GM18520 (cell line): ENCODE results near the gene TLN1.

Source experiments
- ATAC-seq: cut with Tn5 transposase; IDR thresholded peaks from one replicate; pipeline ENCODE4 v1.9.1; 2021; ENCODE audit not compliant: unreplicated experiment

TLN1 gene

GRCh38 chr9:35732185-35732799 is at the start of gene TLN1, which contains the start of gene CREB3:
TSS of gene TLN1 (minus strand) at chr9:35732195. CDS start at chr9:35725694, 6,501 bp downstream.
TSS of gene CREB3 (plus strand) at chr9:35732666. CDS start at chr9:35732773, 107 bp downstream.
- peak; percentile 69 for ATAC-seq

GRCh38 chr9:35781066-35781465 is 49.1 kb upstream of the TLN1 start:
- no peak for ATAC-seq

- no peak for ATAC-seq
These were observed 46.5 kb upstream of the TLN1 start for GRCh38 chr9:35778496-35778895.

DNA sequence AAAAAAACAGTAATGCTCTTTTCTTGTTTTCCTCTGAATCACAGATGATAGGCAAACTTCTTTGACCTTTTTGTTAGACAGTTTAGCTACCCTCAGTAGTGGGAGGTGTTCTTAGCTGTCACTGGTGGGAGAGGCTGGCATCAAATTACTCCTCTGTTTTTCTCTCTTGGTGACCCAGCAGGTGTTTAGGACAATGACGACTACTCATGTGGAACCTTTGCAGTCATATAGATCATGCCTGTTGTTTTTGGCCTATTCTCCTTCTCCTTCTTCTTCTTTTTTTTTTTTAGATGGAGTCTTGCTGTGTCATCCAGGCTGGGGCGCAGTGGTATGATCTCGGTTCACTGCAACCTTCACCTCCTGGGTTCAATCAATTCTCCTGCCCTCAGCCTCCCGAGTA is 44.0 kb upstream of the TLN1 start:
- ATAC-seq: no peak

GRCh38 chr9:35774907-35775635 is 43.1 kb upstream of the TLN1 start:
- no peak for ATAC-seq

DNA sequence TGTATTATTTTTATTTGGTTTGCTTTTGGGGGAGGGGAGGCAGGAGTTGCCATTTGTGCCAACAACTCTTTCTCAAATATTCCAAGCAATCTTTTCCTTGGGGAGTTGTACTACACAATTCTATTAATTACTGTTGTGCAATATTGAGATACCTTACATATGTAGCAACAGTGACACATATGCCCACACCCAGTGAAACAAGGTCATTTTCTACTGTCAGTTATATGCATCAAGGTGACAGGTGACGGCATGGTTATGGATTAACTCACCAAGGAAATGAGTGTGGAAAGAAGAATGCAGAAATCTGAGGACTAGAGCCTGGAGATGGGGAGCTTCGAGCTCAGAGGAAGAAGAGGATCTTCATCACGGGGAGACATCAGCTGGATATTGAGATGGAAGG is 39.9 kb upstream of the TLN1 start:
- ATAC-seq: no peak

DNA sequence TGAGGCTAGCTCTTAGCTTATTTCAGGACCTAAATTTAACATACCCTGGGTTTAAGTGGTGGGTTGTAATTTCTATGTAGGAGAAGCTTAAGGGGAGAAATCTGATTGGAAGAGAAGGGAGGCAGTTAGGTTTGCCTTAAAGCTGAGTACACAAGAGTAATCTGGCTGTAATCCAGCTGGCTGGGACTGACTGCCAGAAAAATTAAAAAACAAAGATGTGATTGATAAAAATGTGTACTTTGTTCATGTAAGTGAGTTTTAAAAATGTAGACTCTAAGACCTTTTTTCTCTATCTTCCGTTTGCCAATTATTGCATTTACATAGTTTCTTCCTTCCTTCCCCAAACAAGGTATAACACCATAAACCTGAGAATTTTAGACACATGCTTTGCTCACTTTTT is 39.5 kb upstream of the TLN1 start:
- ATAC-seq: no peak

DNA sequence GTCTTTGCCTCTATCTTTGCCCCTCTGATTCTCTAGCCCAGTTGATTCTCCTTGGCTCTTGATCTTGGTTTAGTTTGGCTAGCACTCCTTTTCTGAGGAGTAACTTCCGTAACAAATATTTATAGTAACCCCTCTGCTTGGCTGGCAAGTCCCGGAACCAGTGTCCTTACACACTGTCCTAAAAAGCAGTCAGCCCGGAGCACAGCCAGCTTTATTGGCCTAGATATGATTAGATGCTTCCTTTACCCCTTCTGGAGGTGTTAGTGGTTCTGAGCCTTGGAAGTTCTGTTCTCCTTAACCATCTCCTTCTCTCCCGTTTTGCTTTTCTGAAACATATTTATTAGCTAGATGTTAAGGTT is 39.1 kb upstream of the TLN1 start:
- no peak for ATAC-seq

DNA sequence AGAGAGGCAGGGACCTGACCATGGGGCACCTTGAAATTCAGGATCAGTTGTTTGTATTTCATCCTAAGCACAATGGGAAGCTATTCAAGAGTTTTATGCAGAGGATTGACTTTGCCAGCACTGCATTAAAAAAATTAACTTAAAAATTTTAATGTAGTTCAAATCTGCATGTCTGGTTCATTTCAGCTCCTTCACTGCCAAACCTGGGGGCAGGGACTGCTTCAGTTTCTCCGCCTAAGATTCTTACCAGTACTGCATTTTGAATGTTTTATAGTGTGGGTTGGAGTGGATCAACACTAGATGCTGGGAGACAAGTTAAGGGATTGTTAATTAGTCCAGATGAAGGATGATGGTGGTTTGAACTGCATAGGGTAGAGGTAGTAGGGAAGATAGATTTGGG is 37.8 kb upstream of the TLN1 start:
- ATAC-seq: no peak

DNA sequence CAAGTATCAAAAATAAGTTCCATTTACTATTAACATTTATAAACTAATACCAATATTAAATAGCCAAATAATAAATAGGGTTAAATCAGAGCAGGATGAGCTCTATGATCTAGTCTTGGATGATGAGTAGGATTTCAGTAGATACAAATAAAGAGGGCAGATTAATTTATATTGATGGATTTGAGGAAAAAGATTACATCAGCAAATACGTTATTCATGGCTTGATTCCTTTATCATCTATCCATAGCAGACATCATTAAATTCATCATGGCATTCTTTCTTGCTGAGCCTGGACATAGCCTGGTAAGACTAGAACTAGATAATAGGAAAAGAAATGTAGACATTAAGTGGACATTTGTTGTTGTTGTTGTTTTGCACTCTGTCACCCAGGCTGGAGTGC is 35.5 kb upstream of the TLN1 start:
- ATAC-seq: no peak

GRCh38 chr9:35766997-35767396 is 35.0 kb upstream of the TLN1 start:
- ATAC-seq: no peak

DNA sequence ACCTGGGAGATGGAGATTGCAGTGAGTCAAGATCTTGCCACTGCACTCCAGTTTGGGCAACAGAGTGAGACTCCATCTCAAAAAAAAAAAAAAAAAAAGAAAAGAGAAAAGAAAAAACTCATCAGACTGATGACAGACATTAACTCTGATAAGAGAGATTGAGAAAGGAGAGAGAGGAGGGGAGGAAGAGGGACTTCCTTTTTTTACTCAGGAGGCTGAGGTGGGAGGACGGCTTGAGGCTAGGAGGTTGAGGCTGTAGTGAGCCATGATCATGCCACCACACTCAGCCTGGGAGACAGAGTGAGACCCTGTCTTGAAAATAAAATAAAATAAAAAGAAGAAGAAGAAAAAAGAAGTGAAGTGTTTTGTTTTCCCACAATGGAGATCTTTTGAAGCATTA is 31.8 kb upstream of the TLN1 start:
- no peak for ATAC-seq

GRCh38 chr9:35763181-35763580 is 31.2 kb upstream of the TLN1 start:
- ATAC-seq: no peak

DNA sequence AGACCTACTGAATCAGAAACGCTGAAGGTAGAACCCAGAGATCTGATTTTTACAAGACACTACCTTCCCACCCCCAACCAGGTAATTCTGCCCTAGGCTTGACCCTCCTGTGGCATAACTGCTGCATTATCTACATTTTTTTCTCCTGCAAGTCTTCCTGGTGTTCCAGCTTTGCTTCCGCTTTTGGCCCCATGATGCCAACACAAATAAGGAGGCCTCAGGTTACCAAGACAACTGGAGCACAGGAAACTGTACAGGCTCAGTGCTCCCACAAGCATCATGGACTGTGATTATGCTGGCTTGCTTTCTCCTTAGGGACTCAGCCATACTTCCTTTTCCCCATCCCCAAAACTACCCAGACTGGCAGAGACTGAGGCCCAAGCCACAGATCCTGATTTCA is 28.7 kb upstream of the TLN1 start:
- ATAC-seq: no peak

- ATAC-seq: no peak
These were observed 27.8 kb upstream of the TLN1 start for GRCh38 chr9:35759795-35760194.

DNA sequence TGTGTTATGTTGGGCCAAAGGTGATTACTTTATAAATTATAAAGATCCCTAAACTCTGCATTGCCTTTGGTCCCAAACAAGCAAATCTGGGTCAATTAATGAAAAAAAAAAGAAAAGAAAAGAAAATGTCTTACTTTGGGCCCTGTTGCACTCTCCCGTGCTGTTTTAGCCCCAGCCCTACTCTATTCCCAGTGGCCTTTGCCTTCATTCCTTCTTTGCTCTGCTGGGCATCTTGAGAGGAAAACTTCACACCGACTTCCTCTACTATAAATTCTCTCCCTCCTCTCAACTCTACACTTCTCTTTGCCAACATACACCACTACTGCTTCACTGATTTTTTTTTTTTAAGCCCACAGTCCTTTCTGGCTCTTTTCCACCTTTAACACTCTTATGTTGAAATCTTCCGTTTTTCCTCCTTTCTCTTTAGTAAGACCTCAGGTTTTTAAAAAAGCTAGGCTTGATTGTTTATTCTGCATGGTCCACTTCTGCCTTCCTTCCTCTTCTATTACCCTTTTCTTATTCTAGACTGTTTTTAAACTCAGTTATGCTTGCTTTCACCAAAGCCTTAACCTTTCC is 26.6 kb upstream of the TLN1 start:
- ATAC-seq: no peak

- no peak for ATAC-seq
These were observed 25.9 kb upstream of the TLN1 start for GRCh38 chr9:35757892-35758275.

GRCh38 chr9:35757226-35757891 is 25.4 kb upstream of the TLN1 start:
- no peak for ATAC-seq

DNA sequence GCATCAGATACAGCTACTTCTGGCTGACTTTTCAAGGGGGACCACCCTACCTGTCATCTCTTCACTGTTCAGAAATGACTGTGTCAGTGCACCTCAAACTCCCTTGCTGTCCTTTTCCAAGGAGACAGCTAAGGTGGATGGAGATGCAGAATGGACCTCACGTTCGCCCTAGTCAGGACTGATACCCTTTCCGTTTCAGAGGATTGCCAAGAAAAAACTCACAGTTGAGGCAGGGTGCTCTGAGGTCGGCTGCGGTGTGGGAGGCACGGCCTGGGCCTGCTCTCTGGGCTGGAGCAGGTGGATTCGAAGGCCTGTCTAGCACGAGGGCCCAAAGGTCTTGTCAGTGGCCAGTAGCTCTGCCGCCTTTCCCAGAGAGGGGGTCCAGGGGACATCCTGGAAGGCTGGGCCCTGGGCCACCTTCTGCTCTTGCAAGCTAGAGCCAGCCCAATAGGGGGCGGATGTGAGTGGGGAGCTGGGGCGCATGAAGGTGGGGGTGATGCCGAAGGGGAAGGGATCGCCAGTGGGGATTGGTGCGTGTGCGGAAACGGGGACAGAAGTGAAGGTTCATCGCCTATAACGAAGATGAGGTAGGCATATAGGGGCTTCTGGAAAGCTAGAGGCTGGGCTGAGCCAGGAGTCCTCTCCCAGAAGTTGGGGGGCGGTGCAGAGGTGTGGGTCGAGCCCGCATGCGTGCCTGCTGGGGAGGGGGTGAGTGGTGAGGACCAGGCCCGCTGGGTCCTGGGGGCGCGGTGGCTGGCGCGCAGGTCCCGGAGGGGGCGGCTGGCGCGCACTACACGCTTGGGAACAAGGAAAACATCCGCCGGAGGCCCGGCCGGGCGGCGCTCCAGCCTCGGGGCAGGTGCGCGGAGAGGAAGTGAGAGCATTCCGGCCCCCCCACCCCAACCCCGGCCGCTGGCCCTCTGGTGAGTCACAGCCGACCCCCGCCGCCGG is 24.6 kb upstream of the TLN1 start:
- ATAC-seq: no peak

DNA sequence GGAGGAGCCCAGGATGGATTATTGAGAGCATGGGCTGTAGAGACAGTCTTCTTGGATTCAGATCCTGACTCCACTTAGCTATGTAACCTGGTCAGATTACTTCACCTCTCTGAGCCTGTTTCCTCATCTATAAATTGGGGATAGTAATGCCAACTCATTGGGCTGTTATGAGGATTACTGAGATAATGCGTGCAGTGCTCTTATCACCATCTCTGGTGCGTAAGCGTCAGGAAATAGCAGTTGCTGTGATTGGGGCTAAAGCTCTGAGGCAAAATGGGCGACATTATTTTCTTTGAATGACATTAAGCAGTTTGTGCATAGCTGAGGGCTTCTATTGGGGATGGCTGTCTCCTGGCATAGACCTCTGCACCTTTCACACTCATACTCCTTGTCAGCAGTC is 23.1 kb upstream of the TLN1 start:
- no peak for ATAC-seq

GRCh38 chr9:35754264-35754663 is 22.3 kb upstream of the TLN1 start, which contains the start of gene MSMP:
TSS of gene MSMP (minus strand) at chr9:35754276. CDS start at chr9:35754129, 147 bp downstream.
- no peak for ATAC-seq
